BJ (cell line): ENCODE data around the gene PCBP3. TPM values are rescaled to one million over a fixed set of nuclear protein-coding genes. Genes with fewer than 3 reads are reported as not detected.

Experiments
- CTCF ChIA-PET: fragments of 350-600 bp; formaldehyde crosslinking; extraction: SDS; loops from one replicate; lab custom pipeline; 2021; ENCODE audit warnings: antibody characterized with exemption, inconsistent platforms; lab: Yijun Ruan, JAX
- POLR2A ChIA-PET: fragments of 300-600 bp; sonication (Branson Sonifier 250); formaldehyde crosslinking; extraction: SDS; loops from one replicate; lab custom pipeline; 2021; ENCODE audit warnings: antibody characterized with exemption; lab: Charles Lee
- DNase-seq: peaks from one replicate; pipeline ENCODE4 v3.0.0-alpha.2; 2011; ENCODE audit warnings: low read depth
- H3K27me3 ChIP-seq: 2 replicates; pipeline ENCODE4 v1.6.0; 2011; ENCODE audit warnings: low read length; ENCODE audit not compliant: control insufficient read depth, insufficient read depth
- H3K36me3 ChIP-seq: 2 replicates; pipeline ENCODE4 v1.5.1; 2011; ENCODE audit warnings: low read length; ENCODE audit not compliant: control insufficient read depth, insufficient read depth
- H3K4me3 ChIP-seq: 2 replicates; pipeline ENCODE4 v1.5.1; 2011; ENCODE audit warnings: low read depth, mild to moderate bottlenecking, control low read depth, low read length
- polyA plus RNA-seq: library from polyadenylated mRNA; depleted of rRNA; stranded (reverse); fragments of >200 nt; gene quantifications from 2 replicates; pipeline ENCODE4 v1.2.3, GENCODE V29; 2011
- TF ChIP-seq, protein P1 (sequence below): IDR thresholded peaks from 2 replicates; pipeline ENCODE4 v1.5.1; 2011; ENCODE audit warnings: low read depth, mild to moderate bottlenecking, control low read depth, inconsistent platforms, low read length, moderate library complexity; ENCODE audit not compliant: insufficient read depth

The PCBP3 gene
- polyA plus RNA-seq, 1 experiment: 2.1 TPM

DNA sequence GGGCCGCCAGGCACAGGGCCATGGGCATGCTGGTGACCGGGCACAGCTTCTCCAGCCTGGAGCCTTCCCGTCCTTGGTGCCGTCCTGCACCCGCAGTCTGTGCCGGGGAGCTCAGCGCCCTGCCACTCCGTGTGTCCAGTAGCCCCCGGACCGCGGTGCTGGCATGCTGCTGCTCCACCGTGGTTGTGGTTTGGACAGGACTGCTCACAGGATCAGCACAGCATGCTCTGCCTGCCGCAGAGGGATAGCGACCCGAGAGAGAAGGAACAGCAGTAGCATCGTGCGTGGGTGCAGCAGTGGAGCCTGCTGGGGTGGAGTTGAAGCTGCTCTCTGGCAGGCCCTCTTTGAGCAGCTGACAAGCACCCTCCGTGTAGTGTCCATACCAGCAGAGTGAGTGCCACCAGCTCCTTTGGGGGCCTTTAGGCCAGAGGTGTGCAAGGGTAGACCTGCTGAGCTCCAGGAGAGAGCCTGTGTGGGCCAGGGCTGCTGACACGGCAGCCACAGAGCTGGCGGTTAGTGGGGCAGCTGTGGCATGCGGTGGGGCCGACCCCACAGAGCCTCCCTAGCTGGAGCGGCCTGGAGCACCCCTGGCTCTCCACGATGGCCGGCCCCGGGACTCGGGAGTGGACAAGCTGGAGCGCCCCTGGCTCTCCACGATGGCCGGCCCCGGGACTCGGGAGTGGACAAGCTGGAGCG is 6.4 kb upstream of the PCBP3 start:
- ChIA-PET POLR2A (no interaction called here), CTCF (interaction anchor here (0.9 kb wide), 1 partner anchor 16 kb away, joined by 4 read pairs; no protein-coding TSS in a partner anchor)
- no peaks in the 10 kb centered on the region for H3K36me3 ChIP-seq
- no peak for DNase-seq
- TF ChIP-seq, protein P1, sequence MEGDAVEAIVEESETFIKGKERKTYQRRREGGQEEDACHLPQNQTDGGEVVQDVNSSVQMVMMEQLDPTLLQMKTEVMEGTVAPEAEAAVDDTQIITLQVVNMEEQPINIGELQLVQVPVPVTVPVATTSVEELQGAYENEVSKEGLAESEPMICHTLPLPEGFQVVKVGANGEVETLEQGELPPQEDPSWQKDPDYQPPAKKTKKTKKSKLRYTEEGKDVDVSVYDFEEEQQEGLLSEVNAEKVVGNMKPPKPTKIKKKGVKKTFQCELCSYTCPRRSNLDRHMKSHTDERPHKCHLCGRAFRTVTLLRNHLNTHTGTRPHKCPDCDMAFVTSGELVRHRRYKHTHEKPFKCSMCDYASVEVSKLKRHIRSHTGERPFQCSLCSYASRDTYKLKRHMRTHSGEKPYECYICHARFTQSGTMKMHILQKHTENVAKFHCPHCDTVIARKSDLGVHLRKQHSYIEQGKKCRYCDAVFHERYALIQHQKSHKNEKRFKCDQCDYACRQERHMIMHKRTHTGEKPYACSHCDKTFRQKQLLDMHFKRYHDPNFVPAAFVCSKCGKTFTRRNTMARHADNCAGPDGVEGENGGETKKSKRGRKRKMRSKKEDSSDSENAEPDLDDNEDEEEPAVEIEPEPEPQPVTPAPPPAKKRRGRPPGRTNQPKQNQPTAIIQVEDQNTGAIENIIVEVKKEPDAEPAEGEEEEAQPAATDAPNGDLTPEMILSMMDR: no peak
- 0 out of 2 replicates have a peak, but pooled peaks cover 2% of the 10 kb centered on the region for H3K27me3 ChIP-seq
- H3K4me3 ChIP-seq: no peak overlapping the region

DNA sequence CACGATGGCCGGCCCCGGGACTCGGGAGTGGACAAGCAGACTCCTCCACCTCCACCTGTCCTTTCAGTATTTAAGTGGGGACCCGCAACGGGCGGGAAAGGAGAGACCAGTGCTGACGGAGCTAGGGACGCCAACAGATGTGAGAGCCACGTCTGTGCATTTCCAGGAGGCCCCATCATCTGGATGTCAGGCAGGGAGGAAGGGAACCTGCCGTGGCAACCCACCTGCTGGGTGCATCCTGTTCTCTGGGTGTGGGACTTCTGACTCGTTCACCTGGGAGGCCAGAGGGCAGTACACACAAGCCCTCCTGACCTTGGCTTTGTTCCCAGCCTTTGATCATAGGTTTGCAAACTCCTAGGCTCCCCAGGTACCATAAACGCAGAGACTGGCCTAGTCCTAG is 5.6 kb upstream of the PCBP3 start:
- TF ChIP-seq, protein P1: no peak
- ChIA-PET POLR2A (no interaction called here), CTCF (no interaction called here)
- H3K36me3 ChIP-seq: no peaks in the 10 kb centered on the region
- DNase-seq: no peak
- H3K27me3 ChIP-seq: 0 out of 2 replicates have a peak, but pooled peaks cover 2% of the 10 kb centered on the region
- H3K4me3 ChIP-seq: no peak overlapping the region

DNA sequence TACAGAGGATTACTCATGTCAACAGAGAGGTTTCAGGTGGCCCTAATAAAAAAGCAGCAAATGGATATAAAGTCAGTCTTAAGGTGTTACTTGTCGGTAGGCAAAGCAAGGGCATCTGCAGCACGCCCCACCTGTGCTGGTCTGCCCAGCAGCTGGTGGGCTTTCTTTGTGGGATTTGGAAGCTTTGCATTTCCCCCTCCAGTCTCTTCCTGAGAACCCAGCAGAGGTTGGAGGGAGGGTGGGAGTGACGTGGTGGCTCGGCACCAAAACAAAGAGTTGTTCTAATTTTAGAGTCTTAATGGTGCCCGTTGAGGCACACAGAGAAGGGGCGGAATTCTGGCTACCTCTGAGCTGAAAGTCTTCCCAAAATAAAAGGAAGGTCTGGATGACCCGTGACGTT is 4.8 kb upstream of the PCBP3 start:
- CTCF ChIA-PET: interaction anchor here (0.8 kb wide), 1 partner anchor 689 kb away, joined by 3 read pairs; no protein-coding TSS in a partner anchor
- TF ChIP-seq, protein P1: no peak
- H3K27me3 ChIP-seq: 0 out of 2 replicates have a peak, but pooled peaks cover 2% of the 10 kb centered on the region
- no peaks in the 10 kb centered on the region for H3K36me3 ChIP-seq
- H3K4me3 ChIP-seq: no peak overlapping the region
- POLR2A ChIA-PET: no interaction called here
- DNase-seq: no peak

DNA sequence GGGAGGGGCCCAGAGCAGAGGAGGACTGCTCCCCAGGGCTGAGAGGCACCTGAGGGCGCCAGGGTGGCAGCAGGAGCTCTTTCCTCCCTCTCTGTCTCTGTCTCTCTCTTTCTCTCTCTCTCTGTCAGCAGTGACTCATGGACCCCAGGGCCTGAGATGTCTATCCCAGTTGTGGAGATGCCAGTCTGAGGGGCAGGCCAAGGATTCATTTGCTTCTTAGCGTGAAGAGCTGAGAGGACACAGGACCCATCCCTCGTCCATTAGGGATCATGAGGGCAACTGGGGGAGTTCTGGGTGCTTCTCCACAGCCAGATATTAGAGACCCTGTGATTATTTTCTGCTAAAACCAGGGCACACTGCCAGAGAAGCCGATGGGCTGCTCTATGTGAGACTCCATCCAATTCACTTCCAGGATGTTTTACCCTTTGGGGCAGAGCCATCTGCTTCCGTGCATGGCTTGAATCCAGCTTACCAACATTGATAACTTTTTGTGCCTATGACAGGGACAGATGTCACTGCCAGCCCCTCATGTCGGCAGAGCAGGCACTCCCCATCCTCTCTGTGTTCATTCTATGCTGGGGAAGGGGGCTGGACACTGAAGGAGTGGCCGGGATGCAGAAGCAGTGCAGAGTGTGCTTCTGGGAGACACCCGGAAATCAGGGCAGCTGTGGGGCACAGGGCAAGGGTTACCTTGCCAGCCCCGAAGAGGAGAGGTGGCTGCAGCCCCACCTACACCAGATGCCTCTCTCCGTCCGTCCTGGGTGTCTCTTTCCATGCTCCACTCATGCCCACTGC is 4.1 kb upstream of the PCBP3 start:
- Histone ChIP-seq H3K27me3 (peaks cover 2% of the 10 kb centered on the region; the same call in 1 of the 2 replicates), H3K4me3 (no peak overlapping the region), H3K36me3 (no peaks in the 10 kb centered on the region)
- CTCF ChIA-PET: interaction anchor here (0.8 kb wide), 1 partner anchor 690 kb away, joined by 3 read pairs; no protein-coding TSS in a partner anchor
- DNase-seq: no peak
- POLR2A ChIA-PET: no interaction called here
- TF ChIP-seq, protein P1: no peak
